Measurements from ENCODE around the gene TMEM94.

- TF ChIP-seq CTCF (IDR thresholded peaks at IDR 0.05) (no peak), POLR2AphosphoS5 (IDR thresholded peaks at IDR 0.05; ENCODE audit: low read depth, low read length) (no peak), TCF7L2 (IDR thresholded peaks at IDR 0.05; ENCODE audit: low read depth, low read length) (no peak)
- TF ChIP-seq, protein P1, sequence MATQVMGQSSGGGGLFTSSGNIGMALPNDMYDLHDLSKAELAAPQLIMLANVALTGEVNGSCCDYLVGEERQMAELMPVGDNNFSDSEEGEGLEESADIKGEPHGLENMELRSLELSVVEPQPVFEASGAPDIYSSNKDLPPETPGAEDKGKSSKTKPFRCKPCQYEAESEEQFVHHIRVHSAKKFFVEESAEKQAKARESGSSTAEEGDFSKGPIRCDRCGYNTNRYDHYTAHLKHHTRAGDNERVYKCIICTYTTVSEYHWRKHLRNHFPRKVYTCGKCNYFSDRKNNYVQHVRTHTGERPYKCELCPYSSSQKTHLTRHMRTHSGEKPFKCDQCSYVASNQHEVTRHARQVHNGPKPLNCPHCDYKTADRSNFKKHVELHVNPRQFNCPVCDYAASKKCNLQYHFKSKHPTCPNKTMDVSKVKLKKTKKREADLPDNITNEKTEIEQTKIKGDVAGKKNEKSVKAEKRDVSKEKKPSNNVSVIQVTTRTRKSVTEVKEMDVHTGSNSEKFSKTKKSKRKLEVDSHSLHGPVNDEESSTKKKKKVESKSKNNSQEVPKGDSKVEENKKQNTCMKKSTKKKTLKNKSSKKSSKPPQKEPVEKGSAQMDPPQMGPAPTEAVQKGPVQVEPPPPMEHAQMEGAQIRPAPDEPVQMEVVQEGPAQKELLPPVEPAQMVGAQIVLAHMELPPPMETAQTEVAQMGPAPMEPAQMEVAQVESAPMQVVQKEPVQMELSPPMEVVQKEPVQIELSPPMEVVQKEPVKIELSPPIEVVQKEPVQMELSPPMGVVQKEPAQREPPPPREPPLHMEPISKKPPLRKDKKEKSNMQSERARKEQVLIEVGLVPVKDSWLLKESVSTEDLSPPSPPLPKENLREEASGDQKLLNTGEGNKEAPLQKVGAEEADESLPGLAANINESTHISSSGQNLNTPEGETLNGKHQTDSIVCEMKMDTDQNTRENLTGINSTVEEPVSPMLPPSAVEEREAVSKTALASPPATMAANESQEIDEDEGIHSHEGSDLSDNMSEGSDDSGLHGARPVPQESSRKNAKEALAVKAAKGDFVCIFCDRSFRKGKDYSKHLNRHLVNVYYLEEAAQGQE (IDR thresholded peaks at IDR 0.05; ENCODE audit: insufficient read depth in 1 of 2, low read depth in 2 of 2, low read length in 1 of 2) = no peak
Measured at GRCh38 chr17:75481194-75482068, 25.0 kb downstream of the TMEM94 start.
